ENCODE results near the gene FAM131B.

Gene FAM131B

DNA sequence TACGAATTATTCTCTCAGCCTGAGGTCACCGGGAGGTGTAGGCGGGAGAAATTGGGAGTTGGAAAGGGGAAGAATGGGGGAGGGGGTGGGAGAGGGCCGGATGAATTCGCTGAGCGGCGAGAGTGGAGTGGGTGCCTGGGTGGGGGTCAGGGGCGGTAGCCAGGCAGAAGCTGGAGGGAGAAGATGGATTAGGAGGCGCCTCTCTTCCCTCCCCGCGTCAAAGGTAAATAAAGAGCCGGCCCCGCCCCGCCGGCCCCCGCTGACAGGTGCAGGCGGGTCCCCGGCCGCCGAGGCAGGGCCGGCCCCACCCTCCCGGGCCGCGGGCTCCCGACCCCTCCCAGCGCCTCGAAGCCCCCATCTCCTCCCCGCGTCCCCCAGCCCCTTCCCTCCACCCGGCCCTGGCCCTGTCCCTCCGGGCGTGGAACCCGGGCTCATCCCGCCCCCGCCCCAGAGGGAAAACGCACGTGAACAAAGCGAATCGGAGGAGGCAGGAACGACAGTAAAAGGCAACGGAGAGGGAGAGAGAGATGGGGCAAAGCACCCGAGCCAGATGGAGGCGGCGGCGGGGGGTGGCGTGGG, 872 bp downstream of the FAM131B start:
- H3K27me3 ChIP-seq (ENCODE audit: insufficient read depth, poor library complexity, severe bottlenecking) = peaks cover 43% of the 10 kb centered on the region
- ATAC-seq (ENCODE audit: low read depth) = peak; percentile 10; the same call in 1 of the 3 replicates
- H3K9me3 ChIP-seq (ENCODE audit: severe bottlenecking) = no peaks in the 10 kb centered on the region
- DNase-seq (ENCODE audit: low spot score) = no peak
- H3K27ac ChIP-seq (ENCODE audit: poor library complexity, severe bottlenecking) = no peak overlapping the region
- H3K4me1 ChIP-seq (ENCODE audit: insufficient read depth, poor library complexity, severe bottlenecking) = no peaks in the 10 kb centered on the region
- TF ChIP-seq, protein P1, sequence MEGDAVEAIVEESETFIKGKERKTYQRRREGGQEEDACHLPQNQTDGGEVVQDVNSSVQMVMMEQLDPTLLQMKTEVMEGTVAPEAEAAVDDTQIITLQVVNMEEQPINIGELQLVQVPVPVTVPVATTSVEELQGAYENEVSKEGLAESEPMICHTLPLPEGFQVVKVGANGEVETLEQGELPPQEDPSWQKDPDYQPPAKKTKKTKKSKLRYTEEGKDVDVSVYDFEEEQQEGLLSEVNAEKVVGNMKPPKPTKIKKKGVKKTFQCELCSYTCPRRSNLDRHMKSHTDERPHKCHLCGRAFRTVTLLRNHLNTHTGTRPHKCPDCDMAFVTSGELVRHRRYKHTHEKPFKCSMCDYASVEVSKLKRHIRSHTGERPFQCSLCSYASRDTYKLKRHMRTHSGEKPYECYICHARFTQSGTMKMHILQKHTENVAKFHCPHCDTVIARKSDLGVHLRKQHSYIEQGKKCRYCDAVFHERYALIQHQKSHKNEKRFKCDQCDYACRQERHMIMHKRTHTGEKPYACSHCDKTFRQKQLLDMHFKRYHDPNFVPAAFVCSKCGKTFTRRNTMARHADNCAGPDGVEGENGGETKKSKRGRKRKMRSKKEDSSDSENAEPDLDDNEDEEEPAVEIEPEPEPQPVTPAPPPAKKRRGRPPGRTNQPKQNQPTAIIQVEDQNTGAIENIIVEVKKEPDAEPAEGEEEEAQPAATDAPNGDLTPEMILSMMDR (IDR thresholded peaks at IDR 0.05; ENCODE audit: poor library complexity, severe bottlenecking) = no peak
- H3K36me3 ChIP-seq (ENCODE audit: low read depth) = no peaks in the 10 kb centered on the region
- H3K4me3 ChIP-seq (ENCODE audit: severe bottlenecking) = peak overlapping the region; percentile 32

DNA sequence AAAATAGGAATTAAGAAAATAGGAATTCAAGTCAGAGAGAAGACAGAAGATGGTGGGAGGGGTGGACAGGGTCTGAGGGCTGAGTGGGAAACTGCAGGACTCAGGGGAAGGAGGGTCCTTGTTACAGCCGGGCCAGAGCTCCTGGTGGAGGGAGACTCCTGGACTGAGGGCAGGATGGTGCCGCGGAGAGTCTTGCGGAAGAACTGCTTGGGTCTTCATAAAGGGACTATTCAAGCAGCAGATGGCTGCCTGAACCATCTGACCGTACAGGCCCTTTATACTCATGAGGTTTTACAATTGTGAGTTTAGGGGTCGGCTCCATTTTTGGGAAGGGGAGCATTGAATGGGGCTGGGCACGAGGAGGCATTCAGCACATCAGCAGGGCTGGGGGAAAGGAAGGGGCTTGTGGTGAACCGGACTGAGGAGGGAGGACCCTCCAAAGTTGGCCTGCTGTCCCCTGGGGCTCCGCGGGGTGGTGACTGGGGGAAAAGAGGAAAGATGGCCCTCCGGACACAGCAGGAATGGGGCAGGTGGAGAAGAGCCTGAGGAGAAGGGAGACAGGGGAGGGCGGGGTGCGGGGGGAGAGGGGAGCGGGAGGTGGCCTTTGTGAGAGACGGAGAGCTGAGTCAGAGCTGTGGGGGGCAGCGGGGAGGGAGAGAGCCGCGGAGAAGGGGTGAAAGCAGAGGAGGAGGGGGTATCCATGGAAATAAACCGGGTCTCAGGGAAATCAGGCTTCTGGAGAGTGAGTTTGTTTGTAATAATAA, 1.5 kb downstream of the FAM131B start:
- Histone ChIP-seq H3K27me3 (ENCODE audit: insufficient read depth, poor library complexity, severe bottlenecking) (peaks cover 43% of the 10 kb centered on the region), H3K4me1 (ENCODE audit: insufficient read depth, poor library complexity, severe bottlenecking) (no peaks in the 10 kb centered on the region), H3K27ac (ENCODE audit: poor library complexity, severe bottlenecking) (no peak overlapping the region), H3K36me3 (ENCODE audit: low read depth) (no peaks in the 10 kb centered on the region), H3K9me3 (ENCODE audit: severe bottlenecking) (no peaks in the 10 kb centered on the region), H3K4me3 (ENCODE audit: severe bottlenecking) (no peak overlapping the region)
- DNase-seq (ENCODE audit: low spot score) (no peak), ATAC-seq (ENCODE audit: low read depth) (no peak)
- TF ChIP-seq, protein P1 (IDR thresholded peaks at IDR 0.05; ENCODE audit: poor library complexity, severe bottlenecking) = no peak

DNA sequence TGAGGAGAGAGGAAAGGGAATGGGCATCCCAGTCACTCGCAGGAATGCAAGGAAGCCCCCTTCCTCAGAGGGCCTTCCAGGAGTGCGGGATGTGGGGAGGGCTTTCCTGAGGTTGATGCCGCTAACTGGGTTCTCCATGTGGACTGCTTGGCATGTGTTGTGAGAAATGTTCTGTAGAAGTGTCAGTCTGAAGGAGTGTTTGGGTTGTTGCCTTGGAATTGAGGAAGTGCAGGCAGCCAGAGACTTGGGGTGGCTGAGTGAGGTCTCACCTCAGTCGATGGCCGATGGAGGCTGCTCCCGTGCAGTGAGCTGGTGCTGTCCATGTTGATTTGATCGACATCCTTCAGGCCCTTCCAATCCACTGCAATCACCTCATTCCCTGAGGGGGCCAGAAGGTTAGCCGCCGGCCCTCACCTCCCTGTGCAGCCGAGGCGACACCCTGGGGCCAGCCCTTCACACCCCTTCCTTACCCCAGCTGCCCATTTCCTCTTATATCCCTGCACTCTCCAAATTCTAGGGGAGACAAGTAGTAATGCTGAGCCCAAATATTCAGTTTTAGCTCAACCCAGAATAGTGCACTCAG, 2.7 kb downstream of the FAM131B start:
- TF ChIP-seq, protein P1 (IDR thresholded peaks at IDR 0.05; ENCODE audit: poor library complexity, severe bottlenecking) = no peak

DNA sequence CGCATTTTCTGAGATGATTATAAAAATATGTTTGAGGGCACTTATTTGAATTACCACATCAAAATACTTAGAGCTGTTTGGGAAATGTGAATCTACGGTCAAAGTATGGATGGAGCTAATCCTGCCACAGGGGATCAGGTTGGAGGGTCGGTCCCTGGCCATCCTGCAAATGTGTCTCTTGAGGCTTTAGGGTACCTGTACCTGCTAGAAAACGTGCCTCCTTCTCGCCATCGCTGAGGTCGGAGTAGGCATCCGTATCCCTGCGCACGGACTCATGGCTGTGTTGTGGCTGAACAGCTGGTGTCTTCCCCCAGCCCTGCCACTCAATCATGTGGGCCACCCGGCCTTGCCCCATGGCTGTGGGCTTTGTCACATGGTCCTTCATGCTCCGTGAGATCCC, 3.9 kb downstream of the FAM131B start:
- H3K27me3 ChIP-seq (ENCODE audit: insufficient read depth, poor library complexity, severe bottlenecking) = peaks cover 28% of the 10 kb centered on the region
- no peak for DNase-seq (ENCODE audit: low spot score)
- TF ChIP-seq, protein P1 (IDR thresholded peaks at IDR 0.05; ENCODE audit: poor library complexity, severe bottlenecking) = no peak

More for the DNA sequence above, 2.7 kb downstream of the FAM131B start:
- no peak overlapping the region for H3K27ac ChIP-seq (ENCODE audit: poor library complexity, severe bottlenecking)
- no peaks in the 10 kb centered on the region for H3K9me3 ChIP-seq (ENCODE audit: severe bottlenecking)
- H3K27me3 ChIP-seq (ENCODE audit: insufficient read depth, poor library complexity, severe bottlenecking) = peaks cover 39% of the 10 kb centered on the region
- H3K4me1 ChIP-seq (ENCODE audit: insufficient read depth, poor library complexity, severe bottlenecking) = no peaks in the 10 kb centered on the region
- no peak overlapping the region for H3K4me3 ChIP-seq (ENCODE audit: severe bottlenecking)
- DNase-seq (ENCODE audit: low spot score) (no peak), ATAC-seq (ENCODE audit: low read depth) (no peak)
- no peaks in the 10 kb centered on the region for H3K36me3 ChIP-seq (ENCODE audit: low read depth)

More for the DNA sequence above, 3.9 kb downstream of the FAM131B start:
- Histone ChIP-seq H3K27ac (ENCODE audit: poor library complexity, severe bottlenecking) (no peak overlapping the region), H3K4me1 (ENCODE audit: insufficient read depth, poor library complexity, severe bottlenecking) (no peaks in the 10 kb centered on the region), H3K4me3 (ENCODE audit: severe bottlenecking) (no peak overlapping the region), H3K36me3 (ENCODE audit: low read depth) (no peaks in the 10 kb centered on the region), H3K9me3 (ENCODE audit: severe bottlenecking) (no peaks in the 10 kb centered on the region)
- ATAC-seq (ENCODE audit: low read depth) = no peak
